Right lobe of liver (tissue), 6 donors: ENCODE data around the gene CNTNAP4. TPM values are rescaled to one million over a fixed set of nuclear protein-coding genes. Genes with fewer than 3 reads are reported as not detected.

Source experiments
- ATAC-seq, 4 donors: fragments of 200-7000 bp; cut with Tn5 transposase; one replicate each; pipeline ENCODE4 v1.9.1; 2020; ENCODE audit warnings: mild to moderate bottlenecking in 4 of 4, moderate library complexity in 4 of 4
- DNase-seq, 3 donors: peaks; one replicate each; pipeline ENCODE4 v3.0.0-alpha.2; 2020
- H3K27ac ChIP-seq, 3 donors: fragments of 200-600 bp; one replicate each; pipeline ENCODE4 v1.8.0; 2022
- H3K27me3 ChIP-seq, 2 donors: fragments of 200-600 bp; one replicate each; pipeline ENCODE4 v1.8.0; 2022
- H3K36me3 ChIP-seq, 4 donors: fragments of 200-600 bp; sonication (generic) in 1 of 4; one replicate each; pipeline versions ENCODE4 v1.5.1 to v1.8.0; 2017 to 2022; ENCODE audit warnings: control low read depth in 1 of 4
- H3K4me1 ChIP-seq, 4 donors: fragments of 200-600 bp; sonication (generic) in 1 of 4; one replicate each; pipeline versions ENCODE4 v1.5.1 to v1.8.0; 2017 to 2022; ENCODE audit warnings: control low read depth in 1 of 4
- H3K4me3 ChIP-seq, 3 donors: fragments of 200-600 bp; one replicate each; pipeline ENCODE4 v1.8.0; 2022
- H3K9me3 ChIP-seq, 4 donors: fragments of 200-600 bp; sonication (generic) in 1 of 4; one replicate each; pipeline versions ENCODE4 v1.5.1 to v1.8.0; 2017 to 2022; ENCODE audit warnings: control low read depth in 1 of 4
- POLR2A ChIP-seq: fragments of 450-650 bp; IDR thresholded peaks from one replicate; pipeline ENCODE4 v1.6.1; 2017; ENCODE audit warnings: antibody characterized with exemption, mild to moderate bottlenecking
- WGBS: methylation state at CpG from one replicate; pipeline ENCODE4 v1.1.6; 2018; ENCODE audit warnings: low coverage, low lambda C conversion rate; ENCODE audit not compliant: insufficient coverage; ENCODE audit errors: missing lambda C conversion rate; 5-methylcytosine and 5-hydroxymethylcytosine counted together
- intact Hi-C, 2 donors: fragments of 100-400 bp; cut with DNase I; formaldehyde crosslinking; loops; one replicate each; pipeline versions ENCODE4 v1.11.2 to v1.14.1; 2022
- total RNA-seq, 6 experiments: library from RNA; depleted of rRNA in 2 of 6; stranded (reverse); fragments of >200 nt in 2 of 6; fragmentation: NEBNext Ultra II Directional in 3 of 6; extraction: Animal tissue kit (Norgen Biotek cat#: 25700) in 3 of 6; gene quantifications; one replicate each; pipeline versions ENCODE4 v1.1.0 to v1.2.4, GENCODE V29; 2016 to 2023
- TF ChIP-seq, protein P1 (sequence below), 4 donors: fragments of 200-600 bp in 3 of 4; fragments of 450-650 bp in 1 of 4; IDR thresholded peaks; one replicate each; pipeline versions ENCODE4 v1.5.1 to v1.8.0; 2016 to 2022; ENCODE audit warnings: antibody characterized with exemption in 4 of 4, mild to moderate bottlenecking in 2 of 4
- donor health status: DM: no; HTN: yes; CAD: no.
- donor health status: DM: no; HTN: no; CAD: no.
- donor health status: DM: no; HTN: no; CAD: no.
- donor health status: DM: no; HTN: yes; CAD: no.
- donor health status: DM: no; HTN: yes; CAD: no.

Gene CNTNAP4
- total RNA-seq, 6 experiments from 2014 or later, result not detected

DNA sequence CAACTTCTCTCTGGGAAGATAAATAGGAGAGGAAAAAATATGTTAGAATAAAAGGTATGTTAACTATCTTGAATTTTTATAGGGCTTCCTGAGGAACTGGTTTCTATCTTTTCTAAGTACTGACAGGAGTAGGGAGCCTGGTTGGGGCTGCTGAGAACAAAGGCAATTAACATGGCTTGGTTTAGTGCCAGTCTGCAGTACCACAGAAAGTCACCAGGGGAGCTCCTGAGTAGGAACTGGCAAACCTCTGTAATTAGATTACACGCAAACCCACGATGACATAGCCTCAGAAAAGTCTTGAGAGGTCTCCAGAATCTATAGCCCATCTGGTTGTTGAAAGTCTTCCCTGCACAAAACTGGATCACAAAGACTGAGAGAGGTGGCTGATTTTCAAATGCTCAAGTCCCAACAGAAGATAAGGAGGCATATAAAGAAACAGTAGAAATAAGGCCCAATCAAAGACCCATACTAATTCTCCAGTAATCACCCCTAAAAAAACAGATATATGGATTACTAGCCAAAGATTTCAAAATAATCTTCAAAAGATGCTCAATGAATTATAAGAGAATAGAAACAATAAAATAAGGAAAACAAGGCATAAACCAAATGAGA is 11.7 kb upstream of the CNTNAP4 start:
- TF ChIP-seq, protein P1, sequence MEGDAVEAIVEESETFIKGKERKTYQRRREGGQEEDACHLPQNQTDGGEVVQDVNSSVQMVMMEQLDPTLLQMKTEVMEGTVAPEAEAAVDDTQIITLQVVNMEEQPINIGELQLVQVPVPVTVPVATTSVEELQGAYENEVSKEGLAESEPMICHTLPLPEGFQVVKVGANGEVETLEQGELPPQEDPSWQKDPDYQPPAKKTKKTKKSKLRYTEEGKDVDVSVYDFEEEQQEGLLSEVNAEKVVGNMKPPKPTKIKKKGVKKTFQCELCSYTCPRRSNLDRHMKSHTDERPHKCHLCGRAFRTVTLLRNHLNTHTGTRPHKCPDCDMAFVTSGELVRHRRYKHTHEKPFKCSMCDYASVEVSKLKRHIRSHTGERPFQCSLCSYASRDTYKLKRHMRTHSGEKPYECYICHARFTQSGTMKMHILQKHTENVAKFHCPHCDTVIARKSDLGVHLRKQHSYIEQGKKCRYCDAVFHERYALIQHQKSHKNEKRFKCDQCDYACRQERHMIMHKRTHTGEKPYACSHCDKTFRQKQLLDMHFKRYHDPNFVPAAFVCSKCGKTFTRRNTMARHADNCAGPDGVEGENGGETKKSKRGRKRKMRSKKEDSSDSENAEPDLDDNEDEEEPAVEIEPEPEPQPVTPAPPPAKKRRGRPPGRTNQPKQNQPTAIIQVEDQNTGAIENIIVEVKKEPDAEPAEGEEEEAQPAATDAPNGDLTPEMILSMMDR (IDR thresholded peaks at IDR 0.05), result peak; percentile 45 to 68 (median 58)
- TF ChIP-seq POLR2A, result no peak
- peak; percentile 72 to 82 (median 80) for ATAC-seq

DNA sequence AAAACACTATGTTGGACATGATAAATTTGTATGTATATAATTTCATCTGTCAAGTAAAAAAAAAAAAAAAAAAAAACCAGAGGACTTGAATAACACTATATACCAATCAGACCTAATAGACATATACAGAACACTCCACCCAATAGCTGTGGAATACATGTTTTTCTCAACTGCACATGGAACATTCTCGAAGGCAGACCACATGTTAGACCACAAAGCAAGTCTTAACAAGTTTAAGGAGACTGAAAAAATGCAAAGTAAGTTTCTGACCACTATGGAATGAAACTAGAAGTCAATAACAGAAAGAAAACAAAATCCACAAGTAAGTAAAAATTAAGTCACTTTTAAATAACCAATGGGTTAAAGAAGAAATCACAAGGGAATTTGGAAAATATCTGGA is 8.4 kb upstream of the CNTNAP4 start:
- intact Hi-C loops, result no loop called here
- Histone ChIP-seq H3K9me3 (no peaks in the 10 kb centered on the region), H3K4me3 (no peak overlapping the region), H3K27me3 (no peaks in the 10 kb centered on the region), H3K4me1 (no peaks in the 10 kb centered on the region), H3K27ac (no peak overlapping the region), H3K36me3 (no peaks in the 10 kb centered on the region)
- TF ChIP-seq POLR2A, result no peak
- TF ChIP-seq, protein P1 (IDR thresholded peaks at IDR 0.05), result no peak
- 50% methylated on average over 1 of the region's 1 CpG for WGBS
- ATAC-seq, result no peak
- no peak for DNase-seq

More for the DNA sequence above, 11.7 kb upstream of the CNTNAP4 start:
- 0% methylated on average over 2 of the region's 2 CpGs for WGBS
- intact Hi-C loops, result no loop called here
- Histone ChIP-seq H3K36me3 (no peaks in the 10 kb centered on the region), H3K9me3 (no peaks in the 10 kb centered on the region), H3K4me3 (no peak overlapping the region), H3K27me3 (no peaks in the 10 kb centered on the region), H3K4me1 (no peaks in the 10 kb centered on the region), H3K27ac (no peak overlapping the region)
- peak in 1 of 3 donors; percentile 50 for DNase-seq

DNA sequence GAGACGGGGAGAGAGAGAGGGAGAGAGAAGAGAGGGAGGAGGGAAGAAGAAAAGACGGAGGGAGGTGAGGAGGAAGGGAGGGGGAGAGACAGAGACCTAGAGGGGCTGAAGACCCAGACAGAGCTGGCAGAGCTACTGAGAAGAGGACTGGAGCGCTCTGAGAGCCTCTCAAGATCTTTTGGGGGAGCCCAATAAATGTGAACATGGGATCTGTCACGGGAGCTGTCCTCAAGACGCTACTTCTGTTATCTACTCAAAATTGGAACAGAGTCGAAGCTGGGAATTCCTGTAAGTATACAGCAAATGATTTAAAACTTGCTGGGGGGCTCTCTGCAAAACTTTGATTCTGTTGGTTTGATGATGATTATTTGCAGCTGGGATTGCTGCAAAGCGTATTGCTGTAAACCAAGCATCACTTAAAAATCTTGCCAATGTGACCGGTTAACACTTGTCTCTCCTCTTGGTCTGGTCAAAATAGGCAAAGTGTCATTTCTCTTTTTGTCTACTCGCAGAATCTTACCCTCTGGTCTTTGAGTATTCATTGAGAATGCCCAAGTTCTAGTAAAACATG is 344 bp downstream of the CNTNAP4 start:
- WGBS, result 25% methylated on average over 8 of the region's 9 CpGs
- H3K4me3 ChIP-seq, result no peak overlapping the region
- no peak overlapping the region for H3K27ac ChIP-seq
- no peak for DNase-seq
- no peaks in the 10 kb centered on the region for H3K4me1 ChIP-seq
- no peak for TF ChIP-seq POLR2A
- TF ChIP-seq, protein P1 (IDR thresholded peaks at IDR 0.05), result no peak
- H3K9me3 ChIP-seq, result no peaks in the 10 kb centered on the region
- ATAC-seq, result no peak
- H3K27me3 ChIP-seq, result no peaks in the 10 kb centered on the region
- H3K36me3 ChIP-seq, result no peaks in the 10 kb centered on the region
- intact Hi-C loops, result no loop called here

DNA sequence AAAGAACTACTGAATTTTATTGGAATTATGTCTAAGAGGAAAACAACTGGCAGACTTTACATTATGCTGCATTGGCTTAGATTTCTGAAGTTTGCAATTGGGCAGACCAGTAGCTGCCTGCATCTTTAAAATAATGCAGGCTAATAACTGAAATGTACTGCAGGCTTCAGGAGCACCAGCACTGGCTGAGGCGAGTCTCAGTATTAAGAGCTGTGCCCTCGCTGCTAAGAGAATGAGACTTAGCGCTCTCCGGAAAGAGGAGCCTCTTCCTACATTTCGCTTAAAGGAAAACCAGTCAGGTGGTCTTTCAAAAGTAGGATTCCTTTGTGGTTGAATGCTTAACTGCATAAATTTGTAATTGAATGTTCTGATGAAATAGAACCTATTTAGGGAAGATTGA is 885 bp downstream of the CNTNAP4 start:
- no peak for TF ChIP-seq POLR2A
- TF ChIP-seq, protein P1 (IDR thresholded peaks at IDR 0.05), result no peak
- no peaks in the 10 kb centered on the region for H3K9me3 ChIP-seq
- H3K27ac ChIP-seq, result no peak overlapping the region
- ATAC-seq (no peak), DNase-seq (no peak)
- no peak overlapping the region for H3K4me3 ChIP-seq
- WGBS, result 59% methylated on average over 5 of the region's 5 CpGs
- intact Hi-C loops, result no loop called here
- H3K27me3 ChIP-seq, result no peaks in the 10 kb centered on the region
- no peaks in the 10 kb centered on the region for H3K4me1 ChIP-seq
- no peaks in the 10 kb centered on the region for H3K36me3 ChIP-seq
